Coronary artery (tissue), 2 donors: ENCODE data around the gene TRIP4.
"Not testable (repeated sequence)": the region's sequence is repeated elsewhere in the genome, so short reads cannot be mapped to it uniquely, and the experiment has no call there.

ENCODE experiments used
- DNase-seq: peaks from one replicate; pipeline ENCODE4 v3.0.0-alpha.2; 2017; ENCODE audit warnings: low spot score
- H3K27ac ChIP-seq, 2 donors: fragments of 200-600 bp; sonication (generic); one replicate each; pipeline ENCODE4 v1.5.1; 2016 to 2019
- H3K4me3 ChIP-seq: fragments of 200-600 bp; sonication (generic); 2 replicates; pipeline ENCODE4 v1.5.1; 2016; ENCODE audit warnings: mild to moderate bottlenecking, moderate library complexity
- CTCF ChIP-seq: fragments of 200-600 bp; sonication (generic); IDR thresholded peaks from one replicate; pipeline ENCODE4 v1.5.1; 2019; ENCODE audit warnings: antibody characterized with exemption

The TRIP4 gene

GRCh38 chr15:64381000-64381751 lies 6.5 kb upstream of the TRIP4 start, which contains the start of gene PCLAF:
TSS of gene PCLAF (minus strand) at chr15:64381441. CDS start at chr15:64381371, 70 bp downstream.
- Histone ChIP-seq H3K27ac (no peak within 1 kb of the TSS), H3K4me3 (peak within 1 kb of the TSS; percentile 73)
- peak; percentile 94 for DNase-seq
- TF ChIP-seq CTCF: no peak

- no peak for TF ChIP-seq CTCF
- H3K4me3 ChIP-seq: no peak overlapping the region
- H3K27ac ChIP-seq: no peak overlapping the region
- DNase-seq: no peak
Observed at GRCh38 chr15:64383760-64384159, 3.9 kb upstream of the TRIP4 start.

- no peak overlapping the region for H3K4me3 ChIP-seq
- TF ChIP-seq CTCF: no peak
- no peak for DNase-seq
Observed at GRCh38 chr15:64386291-64386690, 1.3 kb upstream of the TRIP4 start.

DNA sequence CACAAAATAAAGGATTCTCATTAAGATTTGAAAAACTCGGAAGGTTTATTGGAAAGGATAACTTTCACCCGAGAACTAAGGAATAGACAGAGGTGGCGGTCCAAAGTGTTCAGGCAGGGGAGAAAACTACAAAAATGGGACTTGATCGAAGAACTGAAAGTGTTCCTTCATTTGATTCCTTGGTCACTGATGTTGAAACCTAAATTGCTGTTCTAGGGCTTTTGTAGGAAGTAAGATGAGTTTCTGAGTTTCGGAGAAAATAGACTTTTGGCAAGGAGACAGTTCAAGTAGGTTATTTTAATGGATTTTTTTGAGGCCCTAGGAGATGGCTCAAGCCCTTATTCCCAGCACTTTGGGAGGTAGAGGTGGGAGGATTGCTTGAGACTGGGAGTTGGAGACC lies 1.4 kb downstream of the TRIP4 start:
- no peak for DNase-seq
- H3K4me3 ChIP-seq: peak overlapping the region; percentile 93
- H3K27ac ChIP-seq: no peak overlapping the region
- no peak for TF ChIP-seq CTCF

More at GRCh38 chr15:64386291-64386690, 1.3 kb upstream of the TRIP4 start:
- H3K27ac ChIP-seq: no peak overlapping the region

DNA sequence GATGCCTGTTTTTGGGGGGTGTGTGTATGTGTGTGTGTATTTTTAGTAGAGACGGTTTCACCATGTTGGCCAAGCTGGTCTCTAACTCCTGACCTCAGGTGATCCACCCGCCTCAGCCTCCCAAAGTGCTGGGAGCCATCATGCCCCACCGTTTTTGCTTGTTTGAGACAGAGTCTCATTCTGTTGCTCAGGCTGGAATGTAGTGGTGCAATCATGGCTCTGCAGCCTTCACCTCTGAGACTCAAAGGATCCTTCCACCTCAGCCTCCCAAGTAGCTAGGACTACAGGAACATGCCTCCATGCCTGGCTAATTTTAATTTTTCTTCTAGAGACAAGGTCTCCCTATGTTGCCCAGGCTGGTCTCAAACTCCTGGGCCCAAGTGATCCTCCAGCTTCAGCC lies 4.8 kb downstream of the TRIP4 start:
- not testable (repeated sequence) for H3K27ac ChIP-seq, H3K4me3 ChIP-seq, DNase-seq

GRCh38 chr15:64396789-64397188 lies 9.2 kb downstream of the TRIP4 start:
- no peak for TF ChIP-seq CTCF
- DNase-seq: no peak
- no peak overlapping the region for H3K27ac ChIP-seq
- H3K4me3 ChIP-seq: no peak overlapping the region

GRCh38 chr15:64398575-64398974 lies 10.9 kb downstream of the TRIP4 start:
- DNase-seq: no peak
- TF ChIP-seq CTCF: no peak
- no peak overlapping the region for H3K27ac ChIP-seq
- no peak overlapping the region for H3K4me3 ChIP-seq
